Measurements from ENCODE around the gene MRNIP.
"Not testable (repeated sequence)": the region's sequence is repeated elsewhere in the genome, so short reads cannot be mapped to it uniquely, and the experiment has no call there.

Gene MRNIP

DNA sequence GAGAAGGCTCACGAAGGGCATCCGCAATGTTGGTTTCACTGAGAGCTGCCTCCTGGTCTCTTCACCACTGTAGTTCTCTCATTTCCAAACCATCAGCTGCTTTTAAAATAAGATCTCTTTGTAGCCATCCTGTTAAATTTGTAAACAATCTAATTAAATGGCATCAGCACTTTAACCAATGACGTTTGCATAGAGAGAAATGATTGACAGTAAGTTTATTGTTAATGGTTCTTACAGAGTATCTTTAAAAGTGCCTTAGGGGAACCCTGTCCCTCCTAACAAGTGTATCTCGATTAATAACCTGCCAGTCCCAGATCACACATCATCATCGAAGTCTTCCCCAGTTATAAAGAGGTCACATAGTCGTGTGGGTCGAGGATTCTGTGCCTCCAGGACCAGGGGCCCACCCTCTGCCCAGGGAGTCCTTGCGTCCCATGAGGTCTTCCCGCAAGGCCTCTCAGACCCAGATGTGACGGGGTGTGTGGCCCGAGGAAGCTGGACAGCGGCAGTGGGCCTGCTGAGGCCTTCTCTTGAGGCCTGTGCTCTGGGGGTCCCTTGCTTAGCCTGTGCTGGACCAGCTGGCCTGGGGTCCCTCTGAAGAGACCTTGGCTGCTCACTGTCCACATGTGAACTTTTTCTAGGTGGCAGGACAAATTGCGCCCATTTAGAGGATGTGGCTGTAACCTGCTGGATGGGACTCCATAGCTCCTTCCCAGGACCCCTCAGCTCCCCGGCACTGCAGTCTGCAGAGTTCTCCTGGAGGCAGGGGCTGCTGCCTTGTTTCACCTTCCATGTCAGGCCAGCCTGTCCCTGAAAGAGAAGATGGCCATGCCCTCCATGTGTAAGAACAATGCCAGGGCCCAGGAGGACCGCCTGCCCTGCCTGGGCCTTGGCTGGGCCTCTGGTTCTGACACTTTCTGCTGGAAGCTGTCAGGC, 21.3 kb downstream of the MRNIP start:
- no peak for DNase-seq

DNA sequence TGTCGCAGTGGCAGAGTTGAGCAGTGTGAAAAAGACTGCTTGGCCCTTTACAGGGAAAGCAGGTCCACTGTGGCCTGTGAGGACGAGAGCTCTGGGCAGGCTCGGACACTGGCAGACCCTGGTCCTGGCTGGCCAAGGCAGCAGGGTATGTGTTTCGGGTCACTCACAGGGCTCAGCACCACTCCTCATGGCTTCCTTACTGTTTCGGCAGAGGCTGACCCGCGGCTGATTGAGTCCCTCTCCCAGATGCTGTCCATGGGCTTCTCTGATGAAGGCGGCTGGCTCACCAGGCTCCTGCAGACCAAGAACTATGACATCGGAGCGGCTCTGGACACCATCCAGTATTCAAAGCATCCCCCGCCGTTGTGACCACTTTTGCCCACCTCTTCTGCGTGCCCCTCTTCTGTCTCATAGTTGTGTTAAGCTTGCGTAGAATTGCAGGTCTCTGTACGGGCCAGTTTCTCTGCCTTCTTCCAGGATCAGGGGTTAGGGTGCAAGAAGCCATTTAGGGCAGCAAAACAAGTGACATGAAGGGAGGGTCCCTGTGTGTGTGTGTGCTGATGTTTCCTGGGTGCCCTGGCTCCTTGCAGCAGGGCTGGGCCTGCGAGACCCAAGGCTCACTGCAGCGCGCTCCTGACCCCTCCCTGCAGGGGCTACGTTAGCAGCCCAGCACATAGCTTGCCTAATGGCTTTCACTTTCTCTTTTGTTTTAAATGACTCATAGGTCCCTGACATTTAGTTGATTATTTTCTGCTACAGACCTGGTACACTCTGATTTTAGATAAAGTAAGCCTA, 22.2 kb downstream of the MRNIP start:
- peak; percentile 18 for DNase-seq

DNA sequence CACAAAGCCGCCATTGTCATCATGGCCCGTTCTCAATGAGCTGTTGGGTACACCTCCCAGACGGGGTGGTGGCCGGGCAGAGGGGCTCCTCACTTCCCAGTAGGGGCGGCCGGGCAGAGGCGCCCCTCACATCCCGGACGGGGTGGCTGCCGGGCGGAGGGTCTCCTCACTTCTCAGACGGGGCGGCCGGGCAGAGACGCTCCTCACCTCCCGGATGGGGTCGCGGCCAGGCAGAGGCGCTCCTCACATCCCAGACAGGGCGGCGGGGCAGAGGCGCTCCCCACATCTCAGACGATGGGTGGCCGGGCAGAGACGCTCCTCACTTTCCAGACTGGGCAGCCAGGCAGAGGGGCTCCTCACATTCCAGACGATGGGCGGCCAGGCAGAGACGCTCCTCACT, 23.7 kb downstream of the MRNIP start:
- not testable (repeated sequence) for DNase-seq

DNA sequence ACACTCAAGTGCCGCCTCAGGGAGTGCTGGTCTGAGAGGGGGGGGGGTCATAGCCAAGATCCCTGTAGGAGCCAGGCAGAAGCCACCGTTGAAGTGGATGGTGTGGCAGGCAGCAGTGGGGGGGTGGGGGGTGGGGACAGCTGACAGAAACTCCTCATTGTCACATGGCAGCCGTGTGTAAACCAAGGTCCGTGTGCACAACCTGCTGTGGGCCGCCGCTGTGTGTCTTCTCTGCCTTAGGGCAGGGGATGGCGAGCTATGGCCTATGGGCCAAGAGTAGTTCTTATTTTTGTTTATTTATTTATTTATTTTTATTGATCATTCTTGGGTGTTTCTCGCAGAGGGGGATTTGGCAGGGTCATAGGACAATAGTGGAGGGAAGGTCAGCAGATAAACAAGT, 24.5 kb downstream of the MRNIP start:
- DNase-seq, result no peak

DNA sequence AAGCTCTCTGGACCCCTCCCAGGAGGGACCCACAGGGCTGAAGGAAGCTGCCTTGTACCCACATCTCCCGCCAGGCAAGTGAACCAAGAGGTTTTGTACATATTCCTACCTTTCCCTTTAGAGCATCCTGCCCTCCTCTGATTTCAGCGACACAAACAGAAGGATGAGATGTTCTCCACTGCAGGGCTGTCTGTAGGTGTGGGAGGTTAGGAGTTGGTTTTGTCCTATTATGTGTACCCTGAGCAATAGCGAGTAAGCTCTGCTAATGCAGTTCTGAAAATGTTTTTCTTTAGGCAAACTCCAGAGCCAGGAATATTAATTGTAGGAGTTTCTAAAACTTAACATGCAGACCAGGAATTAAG, 24.9 kb downstream of the MRNIP start:
- no peak for DNase-seq

DNA sequence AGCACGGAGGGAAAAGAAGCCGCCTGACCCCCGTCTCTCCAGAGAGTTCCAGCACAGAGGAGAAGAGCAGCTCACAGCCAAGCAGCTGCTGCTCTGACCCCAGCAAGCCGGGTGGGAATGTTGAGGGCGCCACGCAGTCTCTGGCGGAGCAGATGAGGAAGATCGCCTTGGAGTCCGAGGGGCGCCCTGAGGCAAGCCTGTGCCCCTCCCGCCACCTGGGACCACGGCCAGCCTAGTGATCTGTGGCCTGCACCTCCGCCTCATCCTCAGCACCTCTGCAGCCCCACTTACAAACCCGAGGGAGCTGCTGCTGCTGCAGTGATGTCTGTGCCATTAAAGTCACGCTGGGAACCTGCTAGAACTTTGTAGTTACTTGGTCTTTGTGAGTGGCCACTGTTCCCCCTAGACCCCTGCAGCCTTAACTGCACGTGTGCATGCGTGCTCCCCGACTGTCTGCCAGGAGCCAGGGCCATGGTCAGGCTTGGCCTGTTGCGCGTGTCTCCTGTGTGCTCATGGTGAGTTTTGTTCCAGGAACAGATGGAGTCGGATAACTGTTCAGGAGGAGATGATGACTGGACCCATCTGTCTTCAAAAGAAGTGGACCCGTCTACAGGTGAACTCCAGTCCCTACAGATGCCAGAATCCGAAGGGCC, 25.4 kb downstream of the MRNIP start:
- no peak for DNase-seq

DNA sequence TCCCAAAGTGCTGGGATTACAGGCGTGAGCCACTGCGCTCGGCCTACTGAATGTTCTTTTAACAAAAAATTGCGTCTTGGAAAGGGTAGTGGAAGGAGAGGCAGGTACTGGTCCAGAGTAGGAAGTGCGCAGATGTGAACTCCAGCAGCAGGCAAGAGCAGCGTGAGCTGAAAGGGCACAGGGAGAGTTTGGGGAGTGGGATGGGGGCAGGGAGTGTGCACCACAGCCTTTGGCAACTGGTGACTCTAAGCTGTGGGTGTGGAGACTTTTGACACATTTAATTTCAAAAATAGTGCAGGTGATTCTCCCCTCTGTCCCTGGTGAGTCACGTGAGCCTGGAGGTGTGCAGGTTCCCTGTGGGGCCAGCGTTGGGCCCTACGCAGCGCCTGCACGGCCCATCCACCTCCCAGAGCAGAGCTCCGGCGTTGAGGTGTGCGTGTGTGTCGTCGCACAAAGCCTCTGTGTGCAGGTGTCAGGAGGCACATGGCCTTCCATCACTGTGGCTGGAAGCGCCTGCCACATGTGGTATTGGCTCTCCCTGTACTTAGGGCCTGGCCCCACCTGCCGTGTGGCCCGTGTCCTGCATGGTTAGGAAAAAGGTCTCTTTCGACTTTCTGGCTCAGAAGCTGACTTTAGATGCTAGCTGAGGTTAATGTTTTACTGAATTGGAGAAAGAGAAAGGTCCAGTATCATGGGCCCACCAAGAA, 26.4 kb downstream of the MRNIP start:
- no peak for DNase-seq

DNA sequence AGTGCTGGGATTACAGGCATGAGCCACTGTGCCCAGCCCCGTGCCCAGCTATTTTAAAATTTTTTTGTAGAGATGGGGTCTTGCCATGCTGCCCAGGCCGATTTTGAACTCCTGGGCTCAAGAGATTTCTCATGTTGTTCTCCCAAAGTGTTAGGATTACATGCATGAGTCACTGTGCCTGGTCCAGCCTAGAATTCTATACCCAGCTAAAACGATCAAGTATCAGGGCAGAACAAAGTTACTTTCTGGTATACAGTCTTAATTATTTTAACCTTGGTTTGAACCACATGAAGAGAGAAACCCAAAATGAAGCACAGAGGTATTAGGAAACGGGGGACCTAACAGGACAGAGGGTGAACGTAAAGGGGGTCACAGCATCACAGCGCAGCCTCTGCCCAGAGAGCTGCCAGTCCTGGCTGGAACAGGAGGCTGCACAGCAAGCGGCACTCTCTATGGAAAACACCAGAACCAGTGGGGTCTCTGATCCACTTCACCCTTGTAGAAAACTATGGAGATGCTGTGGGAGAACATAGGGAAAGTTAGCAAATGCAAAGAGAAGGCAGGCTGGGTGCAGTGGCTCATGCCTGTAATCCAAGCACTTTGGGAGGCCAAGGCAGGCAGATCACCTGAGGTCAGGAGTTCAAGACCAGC, 27.7 kb downstream of the MRNIP start:
- no peak for DNase-seq

DNA sequence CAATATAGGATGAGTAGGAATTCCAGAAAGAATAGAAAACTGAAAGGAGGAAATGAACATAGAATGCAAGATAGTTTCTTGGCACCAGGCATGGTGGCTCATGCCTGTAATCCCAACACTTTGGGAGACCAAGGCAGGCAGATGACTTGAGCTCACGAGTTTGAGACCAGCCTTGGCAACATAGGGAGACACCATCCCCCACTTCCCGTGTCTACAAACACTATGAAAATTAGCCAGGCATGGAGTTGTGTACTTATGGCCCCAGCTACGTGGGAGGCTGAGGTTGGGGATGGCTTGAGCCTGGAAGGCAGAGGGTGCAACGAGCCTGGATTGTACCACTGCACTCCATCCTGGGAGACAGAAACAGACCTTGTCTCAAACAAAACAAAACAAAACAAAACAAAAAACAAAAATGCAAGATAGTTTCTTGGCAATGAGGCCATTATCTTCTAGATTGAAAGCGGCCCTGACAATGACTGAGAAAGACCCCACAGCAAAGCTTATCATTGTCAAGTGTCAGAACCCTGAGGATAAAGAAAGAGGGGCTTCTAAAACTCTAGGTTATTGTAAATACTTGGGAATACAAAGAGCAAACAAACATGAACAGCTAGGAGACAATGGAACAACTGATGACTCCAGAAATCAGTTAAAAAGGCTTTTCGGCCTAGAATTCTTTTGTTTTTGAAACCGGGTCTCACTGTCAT, 28.7 kb downstream of the MRNIP start:
- no peak for DNase-seq

DNA sequence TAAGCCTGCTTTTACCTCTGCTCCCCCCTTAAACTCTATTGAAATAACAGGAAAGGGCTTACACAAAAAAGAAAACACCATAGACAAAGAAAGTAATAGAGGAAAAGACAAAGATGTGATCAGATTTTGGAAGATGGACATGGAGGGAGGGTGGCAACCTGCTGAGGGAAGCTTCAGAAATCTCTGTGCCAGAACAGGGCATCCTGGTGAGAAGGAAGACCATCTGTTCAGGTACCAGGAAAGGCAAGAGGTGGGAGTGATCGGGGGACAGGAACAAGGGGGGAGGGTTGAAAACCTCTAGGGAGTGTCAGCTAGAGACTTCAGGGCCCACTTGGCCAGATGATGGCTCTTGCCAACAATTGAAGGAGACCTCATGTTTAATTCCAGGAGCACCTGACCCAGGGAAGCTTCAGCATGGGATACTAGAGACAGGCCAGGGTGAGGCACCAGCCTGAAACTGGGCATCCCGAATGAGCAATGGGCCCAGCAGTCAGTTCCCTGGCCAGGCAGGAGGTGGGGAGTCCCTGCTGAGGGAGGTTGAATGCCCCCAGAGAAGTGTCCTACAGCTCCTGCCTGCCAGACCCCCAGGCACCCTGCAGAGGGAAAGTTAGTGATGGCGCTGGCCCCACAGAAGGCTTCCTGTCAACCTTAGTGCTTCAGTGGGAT, 29.7 kb downstream of the MRNIP start:
- DNase-seq, result no peak

DNA sequence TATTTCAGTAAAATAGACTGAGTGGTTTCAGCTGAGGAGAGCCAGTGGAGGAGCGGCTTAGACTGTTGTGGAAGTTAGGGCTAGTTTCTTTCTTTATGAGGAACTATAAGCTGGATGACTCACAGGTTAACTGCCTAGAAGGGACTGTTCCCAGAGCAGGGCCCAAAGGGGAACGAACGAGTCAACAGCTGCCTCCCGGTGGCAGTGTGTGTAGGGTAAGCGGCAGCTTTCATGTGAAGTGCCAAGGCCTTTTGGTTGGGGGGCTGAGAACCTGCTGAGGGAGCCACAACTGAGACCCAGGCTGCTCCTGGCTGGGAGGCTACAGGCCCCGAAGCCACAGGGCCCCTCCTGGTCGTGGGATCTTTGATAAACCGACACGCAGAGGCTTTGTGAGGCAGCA, 30.9 kb downstream of the MRNIP start:
- DNase-seq, result no peak

DNA sequence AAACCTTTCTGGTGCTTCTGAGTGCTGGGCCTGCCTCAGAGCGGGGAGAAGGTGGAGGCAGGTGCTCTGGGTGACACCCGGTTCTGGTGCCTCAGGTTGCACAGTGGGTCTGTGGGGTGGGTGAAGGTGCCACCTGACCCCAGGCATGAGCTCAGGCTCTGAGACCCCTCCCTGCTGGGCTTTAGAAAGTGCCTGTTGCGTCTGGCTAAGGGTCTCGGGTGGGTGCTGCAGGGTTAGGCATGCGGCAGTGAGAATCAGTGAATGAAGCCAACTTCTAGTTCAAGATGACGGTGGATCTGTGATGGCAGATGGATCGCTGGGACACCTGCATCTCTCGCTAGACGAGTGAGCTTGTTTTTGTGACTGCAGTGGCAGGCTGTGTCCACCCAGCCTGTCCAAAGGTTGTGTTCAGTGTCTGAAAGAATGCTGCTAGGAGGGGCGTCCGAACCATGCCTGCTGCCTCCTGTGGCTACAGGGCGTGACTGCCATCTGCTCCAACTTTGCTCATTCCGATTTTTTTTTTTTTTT, 32.9 kb downstream of the MRNIP start:
- no peak for DNase-seq

DNA sequence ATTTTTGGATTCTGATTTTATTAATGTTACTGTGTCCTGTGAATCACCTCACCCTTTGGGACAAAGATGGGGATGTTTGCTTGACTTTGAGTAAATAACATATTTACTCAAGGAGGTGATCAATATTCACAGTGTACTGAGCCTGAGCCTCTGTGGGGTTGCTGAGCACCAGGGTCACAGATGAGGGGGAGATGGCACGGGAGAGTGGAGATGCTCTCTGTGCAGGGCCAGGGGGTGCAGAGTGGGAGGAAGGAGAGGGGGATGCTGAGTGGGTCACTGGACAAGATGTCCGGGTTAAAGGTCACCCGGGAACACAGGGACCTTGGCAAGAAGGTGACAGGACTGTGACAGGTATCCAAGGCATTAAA, 33.9 kb downstream of the MRNIP start:
- DNase-seq, result no peak

DNA sequence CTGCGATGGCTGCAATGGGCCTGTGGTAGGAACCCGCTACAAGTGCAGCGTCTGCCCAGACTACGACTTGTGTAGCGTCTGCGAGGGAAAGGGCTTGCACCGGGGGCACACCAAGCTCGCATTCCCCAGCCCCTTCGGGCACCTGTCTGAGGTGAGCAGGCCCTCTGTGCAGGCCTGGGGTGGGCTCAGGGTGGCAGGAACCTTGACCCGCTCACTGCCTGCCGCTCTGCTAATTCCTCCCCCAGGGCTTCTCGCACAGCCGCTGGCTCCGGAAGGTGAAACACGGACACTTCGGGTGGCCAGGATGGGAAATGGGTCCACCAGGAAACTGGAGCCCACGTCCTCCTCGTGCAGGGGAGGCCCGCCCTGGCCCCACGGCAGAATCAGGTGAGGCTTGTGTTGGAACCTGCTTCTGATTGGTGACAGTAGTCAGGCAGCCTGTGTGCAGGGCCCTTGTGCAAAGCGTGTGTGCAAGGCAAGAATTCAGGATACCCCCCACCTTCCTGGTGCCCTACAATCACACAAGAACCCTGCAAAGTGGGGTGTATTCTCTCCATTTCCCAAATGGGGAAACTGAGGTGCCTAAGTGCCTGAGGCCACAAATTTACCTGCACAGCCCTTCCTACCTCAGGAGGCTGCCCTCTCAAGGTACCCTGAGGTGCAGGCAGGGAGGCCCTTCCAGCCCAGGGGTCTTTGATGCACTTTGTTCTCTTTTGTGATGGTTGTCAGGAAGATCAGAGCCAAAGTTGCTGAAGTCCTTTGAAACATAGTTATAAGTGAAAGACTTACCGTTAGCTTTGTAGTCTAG, 34.5 kb downstream of the MRNIP start:
- no peak for DNase-seq

DNA sequence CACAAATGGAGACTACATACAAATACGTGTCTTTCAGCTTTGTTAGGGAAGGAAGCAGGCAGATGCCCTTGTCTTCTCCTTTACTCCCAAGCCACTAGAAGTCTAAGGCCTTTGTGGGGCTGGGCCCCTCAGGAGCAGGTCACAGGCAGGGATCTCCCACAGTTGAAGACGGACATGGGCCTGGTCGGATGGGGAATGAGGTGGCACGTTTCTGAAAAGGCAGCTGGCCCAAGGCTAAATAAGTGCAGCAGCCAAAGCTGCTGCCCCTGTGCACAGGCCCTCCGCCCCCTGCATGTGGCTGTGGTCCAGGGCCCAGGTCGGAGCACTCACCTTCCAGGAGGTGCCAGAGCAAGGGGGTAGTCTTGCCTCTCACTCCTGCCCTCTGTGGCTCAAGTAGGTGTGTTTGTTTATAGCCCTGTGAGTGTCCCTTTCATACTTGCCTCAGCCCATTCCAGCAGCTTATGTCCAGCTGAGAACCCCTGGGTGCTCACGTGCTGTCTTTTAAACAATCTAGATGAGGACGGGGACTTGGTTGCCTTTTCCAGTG, 36.1 kb downstream of the MRNIP start:
- no peak for DNase-seq

DNA sequence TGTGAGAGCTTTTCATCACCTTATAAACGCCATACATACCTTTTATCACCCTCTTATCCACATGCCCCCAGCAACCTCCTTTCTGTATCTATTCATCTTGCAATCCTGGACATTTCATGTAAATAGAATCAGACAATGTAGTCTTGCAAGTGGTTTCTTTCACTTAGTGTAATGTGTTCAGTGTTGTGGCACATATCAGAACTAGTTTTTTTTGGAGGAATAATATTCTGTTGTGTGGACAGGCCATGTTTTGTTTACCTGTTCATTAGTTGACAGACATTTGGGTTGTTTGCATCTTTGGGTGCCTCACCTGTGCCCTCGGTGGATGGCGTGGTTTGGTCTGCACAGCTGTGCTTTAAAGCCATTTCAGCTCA, 36.6 kb downstream of the MRNIP start:
- DNase-seq, result no peak

DNA sequence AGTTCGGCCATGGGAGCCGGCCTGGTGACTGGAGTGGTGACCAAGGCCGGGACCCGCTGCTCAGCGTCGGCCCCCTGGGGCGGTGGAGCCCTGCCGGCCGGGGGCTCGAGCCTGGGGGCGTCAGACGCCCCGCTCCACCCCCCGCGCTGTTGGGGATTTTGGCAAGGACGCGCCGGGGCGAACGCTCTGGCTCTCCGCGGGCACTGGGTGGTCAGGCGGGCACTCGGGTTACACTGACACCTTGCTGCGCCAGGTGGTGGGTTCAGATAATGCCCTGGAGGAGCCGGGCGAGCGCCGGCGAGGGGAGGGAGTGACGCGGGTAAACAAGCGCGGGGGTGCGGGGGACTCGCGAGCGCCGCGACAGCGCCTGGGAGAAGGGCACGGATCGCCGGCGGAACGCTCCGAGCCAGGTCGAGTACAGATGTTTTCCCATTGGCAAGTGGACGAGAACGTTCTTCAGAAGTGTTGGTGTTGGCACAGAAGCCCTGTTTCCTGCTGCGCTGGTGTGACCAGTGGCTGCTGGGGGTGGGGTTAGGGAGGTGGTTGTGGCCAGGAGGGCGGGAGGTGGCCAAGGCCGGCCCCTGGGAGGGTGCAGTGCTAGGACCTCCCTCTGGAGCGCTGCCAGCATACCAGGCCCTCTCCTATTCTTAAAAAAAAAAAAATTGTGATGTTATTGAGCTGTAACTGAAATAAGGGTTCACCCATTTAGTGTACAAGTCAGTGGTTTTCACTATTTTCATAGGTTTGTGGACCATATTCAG, 37.1 kb downstream of the MRNIP start:
- DNase-seq, result peak; percentile 78

DNA sequence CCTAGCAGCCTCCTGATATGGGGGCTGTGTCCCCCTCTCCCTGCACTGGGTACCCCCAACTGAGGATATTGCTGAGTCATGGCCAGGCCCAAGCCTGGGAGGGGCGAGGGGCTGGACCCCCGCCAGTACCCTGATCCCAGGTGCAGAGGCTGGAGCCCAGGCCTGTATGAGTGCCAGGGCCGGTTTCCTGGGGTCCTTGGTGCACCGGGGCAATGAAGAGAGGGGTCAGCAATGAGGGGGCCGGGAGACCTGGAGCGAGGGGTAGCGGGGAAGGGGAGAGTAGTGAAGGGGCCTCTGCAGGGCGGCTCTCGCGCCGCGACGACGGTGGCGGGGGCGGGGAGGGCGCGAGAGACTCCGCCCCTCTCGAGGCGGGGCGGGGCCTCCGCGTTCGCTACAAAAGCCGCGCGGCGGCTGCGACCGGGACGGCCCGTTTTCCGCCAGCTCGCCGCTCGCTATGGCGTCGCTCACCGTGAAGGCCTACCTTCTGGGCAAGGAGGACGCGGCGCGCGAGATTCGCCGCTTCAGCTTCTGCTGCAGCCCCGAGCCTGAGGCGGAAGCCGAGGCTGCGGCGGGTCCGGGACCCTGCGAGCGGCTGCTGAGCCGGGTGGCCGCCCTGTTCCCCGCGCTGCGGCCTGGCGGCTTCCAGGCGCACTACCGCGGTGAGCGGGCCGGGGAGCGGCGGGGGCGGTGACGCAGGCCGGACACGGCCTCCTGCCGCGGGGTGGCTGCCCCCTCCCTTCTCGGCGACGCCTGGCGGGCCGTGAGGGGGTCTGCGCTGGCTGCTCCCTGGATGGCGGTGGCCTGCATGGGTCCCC, 37.9 kb downstream of the MRNIP start, which contains the start of gene SQSTM1:
Gene SQSTM1 (plus strand): TSS at position 423 of the 815 bp plus-strand sequence. CDS start 32 bp downstream, at position 455.
- DNase-seq, result peak; percentile 71
